Keratinocyte (primary cell): ENCODE measurements around the gene SCFD2. TPM values are rescaled to one million over a fixed set of nuclear protein-coding genes. Genes with fewer than 3 reads are reported as not detected.

Experiments used
- DNase-seq: peaks from one replicate; pipeline ENCODE4 v3.0.0-alpha.2; 2011; ENCODE audit warnings: low read depth, missing footprints, low spot score
- FAIRE-seq: peaks from 2 replicates; lab custom pipeline; 2011; peaks lifted over from hg19 to GRCh38; lab: Jason Lieb, UNC
- H2AFZ ChIP-seq: 2 replicates; pipeline ENCODE4 v1.6.0; 2012; ENCODE audit warnings: low read length, control low read depth, inconsistent platforms; ENCODE audit not compliant: control insufficient read depth
- H3K27ac ChIP-seq: 2 replicates; pipeline ENCODE4 v1.5.1; 2011; ENCODE audit warnings: low read length; ENCODE audit not compliant: control insufficient read depth, insufficient read depth
- H3K27me3 ChIP-seq: 3 replicates; pipeline ENCODE4 v1.6.0; 2011; ENCODE audit warnings: low read length; ENCODE audit not compliant: control insufficient read depth, insufficient read depth; ENCODE audit errors: extremely low read depth
- H3K36me3 ChIP-seq, 2 experiments: 2 replicates in 1 of 2; 3 replicates in 1 of 2; pipeline ENCODE4 v1.5.1; 2011; ENCODE audit warnings: low read length in 2 of 2, mild to moderate bottlenecking in 1 of 2; ENCODE audit not compliant: control insufficient read depth in 2 of 2, insufficient read depth in 2 of 2; ENCODE audit errors: extremely low read depth in 1 of 2
- H3K4me1 ChIP-seq: 3 replicates; pipeline ENCODE4 v1.5.1; 2011; ENCODE audit warnings: low read length; ENCODE audit not compliant: control insufficient read depth, insufficient read depth; ENCODE audit errors: extremely low read depth
- H3K4me2 ChIP-seq: 3 replicates; pipeline ENCODE4 v1.6.0; 2011; ENCODE audit warnings: low read depth, low read length; ENCODE audit not compliant: control insufficient read depth, insufficient read depth; ENCODE audit errors: extremely low read depth
- H3K4me3 ChIP-seq, 3 experiments: fragments of 200-600 bp in 1 of 3; sonication (generic) in 1 of 3; 2 replicates in 2 of 3; 3 replicates in 1 of 3; pipeline ENCODE4 v1.5.1; 2011 to 2016; ENCODE audit warnings: low read length in 3 of 3, mild to moderate bottlenecking in 3 of 3, control low read depth in 2 of 3, inconsistent platforms in 1 of 3, low read depth in 1 of 3, mixed read lengths in 1 of 3, mixed run types in 1 of 3, moderate library complexity in 1 of 3; ENCODE audit not compliant: control insufficient read depth in 2 of 3, insufficient read depth in 2 of 3; ENCODE audit errors: extremely low read depth in 1 of 3
- H3K79me2 ChIP-seq: 2 replicates; pipeline ENCODE4 v1.6.0; 2012; ENCODE audit warnings: low read length; ENCODE audit not compliant: control insufficient read depth, insufficient read depth
- H3K9ac ChIP-seq: 3 replicates; pipeline ENCODE4 v1.6.0; 2011; ENCODE audit warnings: low read length; ENCODE audit not compliant: control insufficient read depth, insufficient read depth; ENCODE audit errors: extremely low read depth
- H3K9me1 ChIP-seq: 3 replicates; pipeline ENCODE4 v1.6.0; 2011; ENCODE audit warnings: low read length; ENCODE audit not compliant: control insufficient read depth, insufficient read depth; ENCODE audit errors: extremely low read depth
- H3K9me3 ChIP-seq: 2 replicates; pipeline ENCODE4 v1.5.1; 2012; ENCODE audit warnings: low read depth, low read length; ENCODE audit not compliant: control insufficient read depth
- H4K20me1 ChIP-seq: 3 replicates; pipeline ENCODE4 v1.6.0; 2011; ENCODE audit warnings: low read length; ENCODE audit not compliant: control insufficient read depth, insufficient read depth; ENCODE audit errors: extremely low read depth
- EZH2 ChIP-seq: IDR thresholded peaks from one replicate; pipeline ENCODE4 v1.6.1; 2012; ENCODE audit warnings: inconsistent platforms, mild to moderate bottlenecking, low read length, moderate library complexity
- dilution Hi-C: fragments of 300-500 bp; cut with MboI; formaldehyde crosslinking; loops from one replicate; pipeline ENCODE4 v1.7.0; 2020; ENCODE audit warnings: low sequenced_read_pairs; ENCODE audit not compliant: extremely low pct_ligation_motif_present
- polyA plus RNA-seq, 5 experiments: library from polyadenylated mRNA; depleted of rRNA in 3 of 5; stranded (reverse) in 3 of 5; stranded (forward) in 1 of 5; unstranded in 1 of 5; fragments of >200 nt; gene quantifications; 1 replicate in 1 of 5; 2 replicates in 3 of 5; 3 replicates in 1 of 5; pipeline versions ENCODE4 v1.2.1 to v1.2.3, GENCODE V29; 2011 to 2012; ENCODE audit warnings: missing spikeins in 2 of 5, low read depth in 1 of 5, low replicate concordance in 1 of 5
- TF ChIP-seq, protein P1 (sequence below), 3 experiments: IDR thresholded peaks in 1 of 3; conservative IDR thresholded peaks in 1 of 3; optimal IDR thresholded peaks in 1 of 3; 2 replicates in 2 of 3; 3 replicates in 1 of 3; pipeline versions ENCODE3 to v1.5.1; 2011; ENCODE audit warnings: low read length in 3 of 3, mild to moderate bottlenecking in 3 of 3, moderate library complexity in 2 of 3, control low read depth in 1 of 3, inconsistent platforms in 1 of 3; ENCODE audit not compliant: insufficient read depth in 2 of 3; ENCODE audit errors: extremely low read depth in 1 of 3

The SCFD2 gene
- polyA plus RNA-seq, 1 donor (not counting 4 experiments of a cell fraction or from before 2014, with no cell fraction given), result 13.9 TPM

DNA sequence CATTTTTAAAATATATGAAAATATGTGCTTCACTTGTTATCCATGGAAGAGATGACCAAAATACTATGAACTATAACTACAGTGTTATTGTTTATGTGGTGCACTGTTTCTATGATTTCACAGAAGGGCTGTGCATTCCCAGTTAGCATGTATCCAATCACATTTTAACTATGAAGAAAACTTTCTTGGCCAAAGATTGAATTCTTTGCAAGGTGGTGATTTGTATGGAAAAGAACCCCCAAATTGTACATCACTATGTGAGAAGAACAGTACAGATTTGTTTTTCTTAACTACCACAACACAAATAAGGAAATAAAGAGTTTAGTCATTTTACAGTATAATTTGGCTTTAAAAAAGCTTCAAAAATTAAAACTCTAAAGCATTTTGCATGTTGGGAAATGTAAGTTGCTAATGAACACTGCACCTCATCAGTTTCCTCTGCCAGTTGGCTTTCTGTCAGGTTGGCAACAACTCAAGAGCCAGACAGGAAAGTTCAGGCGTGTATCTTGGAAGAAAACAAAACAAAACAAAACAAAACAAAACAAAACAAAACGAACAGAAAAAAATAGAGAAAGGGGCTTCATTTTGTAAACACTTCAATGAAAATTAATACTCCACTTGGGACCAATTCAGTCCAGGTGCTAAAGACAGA lies 237.0 kb downstream of the SCFD2 start:
- no peak overlapping the region for H3K9ac ChIP-seq
- no peaks in the 10 kb centered on the region for H3K36me3 ChIP-seq
- H3K4me2 ChIP-seq, result no peak overlapping the region
- dilution Hi-C loops, result no loop called here
- H3K79me2 ChIP-seq, result no peaks in the 10 kb centered on the region
- H2AFZ ChIP-seq, result no peak overlapping the region
- H3K9me1 ChIP-seq, result peaks cover 5% of the 10 kb centered on the region
- no peak overlapping the region for H3K4me3 ChIP-seq
- H3K9me3 ChIP-seq, result no peaks in the 10 kb centered on the region
- no peaks in the 10 kb centered on the region for H4K20me1 ChIP-seq
- no peak overlapping the region for H3K27ac ChIP-seq
- H3K4me1 ChIP-seq, result no peaks in the 10 kb centered on the region
- no peaks in the 10 kb centered on the region for H3K27me3 ChIP-seq
- DNase-seq (no peak), FAIRE-seq (no peak)
- TF ChIP-seq, protein P1, sequence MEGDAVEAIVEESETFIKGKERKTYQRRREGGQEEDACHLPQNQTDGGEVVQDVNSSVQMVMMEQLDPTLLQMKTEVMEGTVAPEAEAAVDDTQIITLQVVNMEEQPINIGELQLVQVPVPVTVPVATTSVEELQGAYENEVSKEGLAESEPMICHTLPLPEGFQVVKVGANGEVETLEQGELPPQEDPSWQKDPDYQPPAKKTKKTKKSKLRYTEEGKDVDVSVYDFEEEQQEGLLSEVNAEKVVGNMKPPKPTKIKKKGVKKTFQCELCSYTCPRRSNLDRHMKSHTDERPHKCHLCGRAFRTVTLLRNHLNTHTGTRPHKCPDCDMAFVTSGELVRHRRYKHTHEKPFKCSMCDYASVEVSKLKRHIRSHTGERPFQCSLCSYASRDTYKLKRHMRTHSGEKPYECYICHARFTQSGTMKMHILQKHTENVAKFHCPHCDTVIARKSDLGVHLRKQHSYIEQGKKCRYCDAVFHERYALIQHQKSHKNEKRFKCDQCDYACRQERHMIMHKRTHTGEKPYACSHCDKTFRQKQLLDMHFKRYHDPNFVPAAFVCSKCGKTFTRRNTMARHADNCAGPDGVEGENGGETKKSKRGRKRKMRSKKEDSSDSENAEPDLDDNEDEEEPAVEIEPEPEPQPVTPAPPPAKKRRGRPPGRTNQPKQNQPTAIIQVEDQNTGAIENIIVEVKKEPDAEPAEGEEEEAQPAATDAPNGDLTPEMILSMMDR (optimal IDR thresholded peaks at IDR 0.05 in 1 of 3, IDR thresholded peaks at IDR 0.05 in 1 of 3, conservative IDR thresholded peaks at IDR 0.05 in 1 of 3; ENCODE audit: extremely low read depth in 1 of 3, insufficient read depth in 2 of 3, low read length in 3 of 3), result no peak
- TF ChIP-seq EZH2, result no peak

DNA sequence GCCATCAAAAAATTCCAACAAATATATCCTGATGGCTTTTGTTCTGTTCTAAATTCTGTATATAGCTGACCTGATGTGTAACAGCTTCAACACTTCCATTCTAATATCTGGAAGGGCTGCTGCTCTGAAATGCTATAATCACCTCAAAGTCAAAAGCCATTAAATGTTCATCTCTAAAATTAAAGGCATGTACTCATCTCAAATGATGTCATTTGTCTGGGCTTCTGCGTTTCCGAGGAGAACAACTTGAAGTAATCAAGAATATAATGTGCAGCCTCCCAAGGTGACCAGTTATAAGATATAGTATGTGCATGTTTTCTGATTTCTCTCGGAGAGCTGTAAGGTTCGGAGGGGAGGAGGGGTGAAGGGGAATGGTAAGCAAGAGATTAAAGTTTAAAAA lies 237.6 kb downstream of the SCFD2 start:
- Histone ChIP-seq H3K27ac (no peak overlapping the region), H3K9me3 (no peaks in the 10 kb centered on the region), H4K20me1 (no peaks in the 10 kb centered on the region), H3K9ac (no peak overlapping the region), H3K79me2 (no peaks in the 10 kb centered on the region), H2AFZ (no peak overlapping the region), H3K4me2 (no peak overlapping the region), H3K36me3 (no peaks in the 10 kb centered on the region), H3K4me3 (no peak overlapping the region), H3K4me1 (no peaks in the 10 kb centered on the region), H3K9me1 (peaks cover 5% of the 10 kb centered on the region), H3K27me3 (no peaks in the 10 kb centered on the region)
- TF ChIP-seq EZH2, result no peak
- TF ChIP-seq, protein P1 (optimal IDR thresholded peaks at IDR 0.05 in 1 of 3, IDR thresholded peaks at IDR 0.05 in 1 of 3, conservative IDR thresholded peaks at IDR 0.05 in 1 of 3; ENCODE audit: extremely low read depth in 1 of 3, insufficient read depth in 2 of 3, low read length in 3 of 3), result no peak
- dilution Hi-C loops, result no loop called here
- FAIRE-seq, result no peak
- no peak for DNase-seq
